Measurements from ENCODE around the gene WDR45. TPM values are rescaled to one million over a fixed set of nuclear protein-coding genes. Genes with fewer than 3 reads are reported as not detected.

Gene WDR45
- total RNA-seq, 1 experiment from 2014 or later, result 49.3 TPM

- Histone ChIP-seq H3K9me3 (ENCODE audit: control insufficient read depth, insufficient read depth, low read depth, low read length) (no peaks in the 10 kb centered on the region), H3K4me1 (ENCODE audit: control insufficient read depth, insufficient read depth, low read length) (no peaks in the 10 kb centered on the region), H3K27me3 (ENCODE audit: control insufficient read depth, insufficient read depth, low read length) (no peaks in the 10 kb centered on the region), H3K36me3 (ENCODE audit: control insufficient read depth, insufficient read depth, low read length) (no peaks in the 10 kb centered on the region), H3K4me3 (ENCODE audit: low read depth in 2 of 2, low read length in 2 of 2) (no peak overlapping the region), H3K27ac (ENCODE audit: low read length) (no peak overlapping the region)
- ChIA-PET POLR2A (no interaction called here), CTCF (no interaction called here)
- BruUV-seq (replicated peaks), result no TSS peak
- intact Hi-C loops (cut with micrococcal nuclease; ENCODE audit: unreplicated experiment) (no loop called here), in situ Hi-C loops (cut with HindIII; ENCODE audit: low pct_unique_long_range_greater_than_20kb, low sequenced_read_pairs) (no loop called here)
- TF ChIP-seq POLR2AphosphoS5 (IDR thresholded peaks at IDR 0.05; ENCODE audit: low read depth, low read length) (no peak), REST (IDR thresholded peaks at IDR 0.05; ENCODE audit: insufficient read depth in 1 of 2, low read depth in 2 of 2, low read length in 1 of 2) (no peak), TCF7L2 (IDR thresholded peaks at IDR 0.05; ENCODE audit: low read depth, low read length) (no peak), SIN3A (IDR thresholded peaks at IDR 0.05; ENCODE audit: borderline replicate concordance, insufficient read depth, low read depth, low read length) (no peak)
- DNase-seq (ENCODE audit: low read depth, low spot score) (no peak), ATAC-seq (no peak)
Observed at GRCh38 chrX:49067285-49068120, 12.2 kb downstream of the WDR45 start.

GRCh38 chrX:49066690-49067089 lies 13.0 kb downstream of the WDR45 start:
- Histone ChIP-seq H3K27ac (ENCODE audit: low read length) (no peak overlapping the region), H3K36me3 (ENCODE audit: control insufficient read depth, insufficient read depth, low read length) (no peaks in the 10 kb centered on the region), H3K27me3 (ENCODE audit: control insufficient read depth, insufficient read depth, low read length) (no peaks in the 10 kb centered on the region), H3K9me3 (ENCODE audit: control insufficient read depth, insufficient read depth, low read depth, low read length) (no peaks in the 10 kb centered on the region), H3K4me3 (ENCODE audit: low read depth in 2 of 2, low read length in 2 of 2) (no peak overlapping the region), H3K4me1 (ENCODE audit: control insufficient read depth, insufficient read depth, low read length) (no peaks in the 10 kb centered on the region)
- ATAC-seq, result no peak; the same call in 1 of the 2 replicates
- ChIA-PET CTCF (no interaction called here), POLR2A (no interaction called here)
- TF ChIP-seq REST (IDR thresholded peaks at IDR 0.05; ENCODE audit: insufficient read depth in 1 of 2, low read depth in 2 of 2, low read length in 1 of 2) (no peak), POLR2AphosphoS5 (IDR thresholded peaks at IDR 0.05; ENCODE audit: low read depth, low read length) (no peak), CTCF (IDR thresholded peaks at IDR 0.05) (no peak), TCF7L2 (IDR thresholded peaks at IDR 0.05; ENCODE audit: low read depth, low read length) (no peak), SIN3A (IDR thresholded peaks at IDR 0.05; ENCODE audit: borderline replicate concordance, insufficient read depth, low read depth, low read length) (no peak)
- no TSS peak for BruUV-seq (replicated peaks)
- in situ Hi-C loops (cut with HindIII; ENCODE audit: low pct_unique_long_range_greater_than_20kb, low sequenced_read_pairs) (no loop called here), intact Hi-C loops (cut with micrococcal nuclease; ENCODE audit: unreplicated experiment) (no loop called here)
- no peak for DNase-seq (ENCODE audit: low read depth, low spot score)
